DND-41 (cell line): ENCODE data around the gene CAPN5.

Source experiments
- ATAC-seq: fragments of 200-7000 bp; cut with Tn5 transposase; 3 replicates; pipeline ENCODE4 v1.9.1; 2021; ENCODE audit warnings: low read depth; ENCODE audit not compliant: insufficient read depth
- DNase-seq: peaks from one replicate; pipeline ENCODE4 v3.0.0-alpha.2; 2020
- H2AFZ ChIP-seq: 2 replicates; pipeline ENCODE4 v1.6.0; 2012; ENCODE audit warnings: low read depth, low read length
- H3K27ac ChIP-seq: 2 replicates; pipeline ENCODE4 v1.5.1; 2012; ENCODE audit warnings: low read length, inconsistent platforms
- H3K27me3 ChIP-seq: fragments of 200-600 bp; sonication (generic); 2 replicates; pipeline ENCODE4 v1.6.0; 2012; ENCODE audit warnings: low read length, mild to moderate bottlenecking, inconsistent platforms; ENCODE audit not compliant: insufficient read depth, poor library complexity
- H3K36me3 ChIP-seq: 2 replicates; pipeline ENCODE4 v1.5.1; 2012; ENCODE audit warnings: low read length, inconsistent platforms; ENCODE audit not compliant: insufficient read depth
- H3K4me1 ChIP-seq: 2 replicates; pipeline ENCODE4 v1.5.1; 2012; ENCODE audit warnings: mild to moderate bottlenecking, low read length; ENCODE audit not compliant: insufficient read depth
- H3K4me2 ChIP-seq: 2 replicates; pipeline ENCODE4 v1.6.0; 2012; ENCODE audit warnings: mild to moderate bottlenecking, moderate library complexity, low read length, inconsistent platforms; ENCODE audit not compliant: insufficient read depth
- H3K4me3 ChIP-seq, 2 experiments: fragments of 200-600 bp in 1 of 2; shearing (Covaris generic) in 1 of 2; 2 replicates each; pipeline ENCODE4 v1.5.1; 2012 to 2016; ENCODE audit warnings: inconsistent platforms in 2 of 2, low read length in 2 of 2, mild to moderate bottlenecking in 2 of 2, low read depth in 1 of 2, moderate library complexity in 1 of 2
- H3K79me2 ChIP-seq: 2 replicates; pipeline ENCODE4 v1.6.0; 2012; ENCODE audit warnings: low read length, inconsistent platforms; ENCODE audit not compliant: insufficient read depth
- H3K9ac ChIP-seq: 2 replicates; pipeline ENCODE4 v1.6.0; 2012; ENCODE audit warnings: low read depth, mild to moderate bottlenecking, inconsistent platforms, low read length, moderate library complexity
- H3K9me3 ChIP-seq: 2 replicates; pipeline ENCODE4 v1.5.1; 2012; ENCODE audit warnings: low read length, moderate library complexity, mild to moderate bottlenecking, inconsistent platforms; ENCODE audit not compliant: insufficient read depth, severe bottlenecking
- H4K20me1 ChIP-seq: 2 replicates; pipeline ENCODE4 v1.6.0; 2012; ENCODE audit warnings: low read length; ENCODE audit not compliant: insufficient read depth
- EZH2 ChIP-seq: IDR thresholded peaks from 3 replicates; pipeline ENCODE4 v1.6.1; 2012; ENCODE audit warnings: borderline replicate concordance, low read depth, mild to moderate bottlenecking, moderate library complexity, low read length, inconsistent platforms; ENCODE audit not compliant: severe bottlenecking
- TF ChIP-seq, protein P1 (sequence below): IDR thresholded peaks from 2 replicates; pipeline ENCODE4 v1.5.1; 2012; ENCODE audit warnings: borderline replicate concordance, low read length, moderate library complexity, mild to moderate bottlenecking; ENCODE audit not compliant: poor library complexity, severe bottlenecking; ENCODE audit errors: extremely low read depth

CAPN5 gene

GRCh38 chr11:77111946-77112345 lies 45.2 kb downstream of the CAPN5 start:
- H4K20me1 ChIP-seq, result peaks cover 2% of the 10 kb centered on the region; the same call in 1 of the 2 replicates
- H3K9ac ChIP-seq, result no peak overlapping the region
- H3K27ac ChIP-seq, result no peak overlapping the region
- no peaks in the 10 kb centered on the region for H3K4me1 ChIP-seq
- no peak for ATAC-seq
- no peak overlapping the region for H2AFZ ChIP-seq
- no peak overlapping the region for H3K4me2 ChIP-seq
- H3K4me3 ChIP-seq, result no peak overlapping the region
- H3K36me3 ChIP-seq, result no peaks in the 10 kb centered on the region
- H3K27me3 ChIP-seq, result no peaks in the 10 kb centered on the region
- no peaks in the 10 kb centered on the region for H3K79me2 ChIP-seq
- H3K9me3 ChIP-seq, result no peaks in the 10 kb centered on the region
- no peak for DNase-seq
- TF ChIP-seq, protein P1, sequence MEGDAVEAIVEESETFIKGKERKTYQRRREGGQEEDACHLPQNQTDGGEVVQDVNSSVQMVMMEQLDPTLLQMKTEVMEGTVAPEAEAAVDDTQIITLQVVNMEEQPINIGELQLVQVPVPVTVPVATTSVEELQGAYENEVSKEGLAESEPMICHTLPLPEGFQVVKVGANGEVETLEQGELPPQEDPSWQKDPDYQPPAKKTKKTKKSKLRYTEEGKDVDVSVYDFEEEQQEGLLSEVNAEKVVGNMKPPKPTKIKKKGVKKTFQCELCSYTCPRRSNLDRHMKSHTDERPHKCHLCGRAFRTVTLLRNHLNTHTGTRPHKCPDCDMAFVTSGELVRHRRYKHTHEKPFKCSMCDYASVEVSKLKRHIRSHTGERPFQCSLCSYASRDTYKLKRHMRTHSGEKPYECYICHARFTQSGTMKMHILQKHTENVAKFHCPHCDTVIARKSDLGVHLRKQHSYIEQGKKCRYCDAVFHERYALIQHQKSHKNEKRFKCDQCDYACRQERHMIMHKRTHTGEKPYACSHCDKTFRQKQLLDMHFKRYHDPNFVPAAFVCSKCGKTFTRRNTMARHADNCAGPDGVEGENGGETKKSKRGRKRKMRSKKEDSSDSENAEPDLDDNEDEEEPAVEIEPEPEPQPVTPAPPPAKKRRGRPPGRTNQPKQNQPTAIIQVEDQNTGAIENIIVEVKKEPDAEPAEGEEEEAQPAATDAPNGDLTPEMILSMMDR, result no peak
- no peak for TF ChIP-seq EZH2

DNA sequence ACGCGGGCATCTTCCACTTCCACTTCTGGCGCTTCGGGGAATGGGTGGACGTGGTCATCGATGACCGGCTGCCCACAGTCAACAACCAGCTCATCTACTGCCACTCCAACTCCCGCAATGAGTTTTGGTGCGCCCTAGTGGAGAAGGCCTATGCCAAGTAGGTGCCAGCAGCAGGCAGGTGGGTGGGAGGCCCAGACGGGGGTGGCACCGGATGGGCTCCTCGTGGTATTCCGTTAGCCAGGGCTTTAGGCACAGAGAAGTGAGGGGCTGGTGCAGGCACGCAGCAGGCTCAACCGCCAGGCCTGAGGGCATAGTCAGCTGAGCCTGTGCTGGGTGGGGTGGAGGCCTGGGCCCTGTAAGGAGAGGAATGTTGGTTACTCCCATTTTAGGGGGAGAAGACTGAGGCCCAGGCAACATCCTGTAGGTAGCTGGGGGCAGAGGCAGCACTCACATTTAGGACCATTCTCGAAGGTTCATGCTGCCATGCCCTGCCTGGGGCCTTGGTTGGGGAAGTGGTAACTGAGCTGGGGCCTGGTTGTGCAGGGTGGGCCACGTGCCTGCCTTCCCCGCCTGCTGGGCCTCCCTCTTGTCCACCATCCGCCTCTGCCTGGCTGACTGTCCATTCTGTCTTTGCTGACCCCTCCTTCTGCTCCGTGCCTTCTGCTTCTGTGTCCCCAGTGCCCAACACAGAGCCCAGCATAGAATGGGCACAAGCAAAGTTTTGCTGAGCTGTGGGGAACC lies 46.0 kb downstream of the CAPN5 start:
- H2AFZ ChIP-seq, result no peak overlapping the region
- DNase-seq (no peak), ATAC-seq (no peak)
- no peak overlapping the region for H3K27ac ChIP-seq
- H4K20me1 ChIP-seq, result peaks cover 2% of the 10 kb centered on the region; the same call in 1 of the 2 replicates
- TF ChIP-seq EZH2, result no peak
- TF ChIP-seq, protein P1, result no peak
- H3K79me2 ChIP-seq, result no peaks in the 10 kb centered on the region
- no peaks in the 10 kb centered on the region for H3K4me1 ChIP-seq
- H3K27me3 ChIP-seq, result no peaks in the 10 kb centered on the region
- no peak overlapping the region for H3K9ac ChIP-seq
- no peak overlapping the region for H3K4me2 ChIP-seq
- H3K9me3 ChIP-seq, result no peaks in the 10 kb centered on the region
- H3K36me3 ChIP-seq, result no peaks in the 10 kb centered on the region
- no peak overlapping the region for H3K4me3 ChIP-seq

DNA sequence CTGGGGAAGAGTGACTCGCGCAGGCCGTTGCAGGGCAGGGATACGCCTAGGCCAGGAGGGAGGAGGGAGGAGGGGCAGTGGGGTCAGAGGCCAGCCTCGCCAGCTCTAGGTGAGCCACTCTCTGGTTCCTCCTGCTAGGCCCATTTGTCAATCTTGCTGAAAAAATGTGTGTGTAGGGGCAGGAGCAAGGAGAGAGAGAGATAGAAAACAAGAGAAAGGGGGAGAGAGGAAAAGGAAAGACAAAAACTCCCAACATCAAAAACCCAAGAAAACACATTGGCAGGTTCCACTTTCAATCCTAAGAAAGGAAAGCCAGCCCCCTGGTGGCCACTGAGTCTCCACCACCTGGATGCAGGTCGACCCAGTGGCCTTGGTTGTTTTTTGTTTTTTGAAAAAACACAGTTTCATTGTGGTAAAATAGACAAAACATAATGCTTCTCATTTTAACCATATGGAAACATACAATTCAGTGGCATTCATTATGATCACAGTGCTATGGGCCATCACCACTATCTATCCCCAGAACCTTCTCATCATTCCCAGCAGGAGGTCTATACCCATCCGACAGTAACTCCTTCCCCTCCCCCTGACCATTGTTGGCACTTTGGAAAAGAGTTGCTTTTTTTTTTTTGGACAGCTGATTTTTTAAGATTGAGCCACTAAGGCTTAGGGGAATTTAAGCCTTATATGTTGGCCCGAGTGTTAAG lies 46.8 kb downstream of the CAPN5 start:
- Histone ChIP-seq H3K4me2 (no peak overlapping the region), H3K4me1 (no peaks in the 10 kb centered on the region), H3K36me3 (no peaks in the 10 kb centered on the region), H3K9ac (no peak overlapping the region), H3K27ac (no peak overlapping the region), H2AFZ (no peak overlapping the region), H4K20me1 (peaks cover 2% of the 10 kb centered on the region; the same call in 1 of the 2 replicates), H3K79me2 (no peaks in the 10 kb centered on the region), H3K4me3 (no peak overlapping the region), H3K9me3 (no peaks in the 10 kb centered on the region), H3K27me3 (no peaks in the 10 kb centered on the region)
- no peak for TF ChIP-seq EZH2
- TF ChIP-seq, protein P1, result peak; percentile 72
- peak; percentile 57; the same call in 2 of the 3 replicates for ATAC-seq
- DNase-seq, result peak; percentile 40
